ENCODE results near the gene SORCS3. TPM values are rescaled to one million over a fixed set of nuclear protein-coding genes. Genes with fewer than 3 reads are reported as not detected.

SORCS3 gene
- total RNA-seq, 1 donor from 2014 or later = 3.6 TPM

GRCh38 chr10:104928734-104929133 lies 287.6 kb downstream of the SORCS3 start:
- ATAC-seq (no peak), DNase-seq (ENCODE audit: low spot score) (no peak)
- intact Hi-C loops (cut with DNase I) = no loop called here

- intact Hi-C loops (cut with DNase I) = no loop called here
- DNase-seq (ENCODE audit: low spot score) (no peak), ATAC-seq (no peak)
Measured at GRCh38 chr10:104931612-104932134, 290.6 kb downstream of the SORCS3 start.

- intact Hi-C loops (cut with DNase I) = no loop called here
- ATAC-seq = no peak
Measured at GRCh38 chr10:104935656-104936055, 294.6 kb downstream of the SORCS3 start.

GRCh38 chr10:104937567-104937966 lies 296.5 kb downstream of the SORCS3 start:
- no peak for DNase-seq (ENCODE audit: low spot score)
- intact Hi-C loops (cut with DNase I) = no loop called here
- ATAC-seq = no peak

More at GRCh38 chr10:104935656-104936055, 294.6 kb downstream of the SORCS3 start:
- no peak for DNase-seq (ENCODE audit: low spot score)

- no peak for ATAC-seq
Measured at GRCh38 chr10:104938031-104938430, 296.9 kb downstream of the SORCS3 start.

GRCh38 chr10:104941662-104942061 lies 300.6 kb downstream of the SORCS3 start:
- DNase-seq (ENCODE audit: low spot score) (no peak), ATAC-seq (no peak)
- intact Hi-C loops (cut with DNase I) = no loop called here

More at GRCh38 chr10:104938031-104938430, 296.9 kb downstream of the SORCS3 start:
- no peak for DNase-seq (ENCODE audit: low spot score)
- intact Hi-C loops (cut with DNase I) = no loop called here

GRCh38 chr10:104947314-104947713 lies 306.2 kb downstream of the SORCS3 start:
- intact Hi-C loops (cut with DNase I) = no loop called here
- ATAC-seq (no peak), DNase-seq (ENCODE audit: low spot score) (no peak)

GRCh38 chr10:104957178-104957841 lies 316.2 kb downstream of the SORCS3 start:
- intact Hi-C loops (cut with DNase I) = no loop called here
- ATAC-seq = no peak
- DNase-seq (ENCODE audit: low spot score) = no peak

GRCh38 chr10:104966563-104967297 lies 325.6 kb downstream of the SORCS3 start:
- intact Hi-C loops (cut with DNase I) = no loop called here
- no peak for ATAC-seq
- DNase-seq (ENCODE audit: low spot score) = no peak

- DNase-seq (ENCODE audit: low spot score) = no peak
- intact Hi-C loops (cut with DNase I) = no loop called here
Measured at GRCh38 chr10:104980368-104980767, 339.3 kb downstream of the SORCS3 start.

GRCh38 chr10:104981995-104982394 lies 340.9 kb downstream of the SORCS3 start:
- no peak for ATAC-seq
- intact Hi-C loops (cut with DNase I) = no loop called here
- DNase-seq (ENCODE audit: low spot score) = no peak

More at GRCh38 chr10:104980368-104980767, 339.3 kb downstream of the SORCS3 start:
- no peak for ATAC-seq

GRCh38 chr10:104988686-104989085 lies 347.6 kb downstream of the SORCS3 start:
- intact Hi-C loops (cut with DNase I) = no loop called here
- ATAC-seq (no peak), DNase-seq (ENCODE audit: low spot score) (no peak)

- ATAC-seq = no peak
- intact Hi-C loops (cut with DNase I) = no loop called here
- no peak for DNase-seq (ENCODE audit: low spot score)
Measured at GRCh38 chr10:104989880-104990279, 348.8 kb downstream of the SORCS3 start.

GRCh38 chr10:104993085-104993484 lies 352.0 kb downstream of the SORCS3 start:
- no peak for ATAC-seq
- intact Hi-C loops (cut with DNase I) = no loop called here
- no peak for DNase-seq (ENCODE audit: low spot score)

- intact Hi-C loops (cut with DNase I) = no loop called here
- DNase-seq (ENCODE audit: low spot score) (no peak), ATAC-seq (no peak)
Measured at GRCh38 chr10:105001269-105001668, 360.2 kb downstream of the SORCS3 start.

GRCh38 chr10:105010411-105011121 lies 369.5 kb downstream of the SORCS3 start:
- no peak for ATAC-seq
- intact Hi-C loops (cut with DNase I) = no loop called here

GRCh38 chr10:105017116-105017515 lies 376.0 kb downstream of the SORCS3 start:
- ATAC-seq (no peak), DNase-seq (ENCODE audit: low spot score) (no peak)
- intact Hi-C loops (cut with DNase I) = no loop called here

More at GRCh38 chr10:105010411-105011121, 369.5 kb downstream of the SORCS3 start:
- no peak for DNase-seq (ENCODE audit: low spot score)

- intact Hi-C loops (cut with DNase I) = no loop called here
- ATAC-seq (no peak), DNase-seq (ENCODE audit: low spot score) (no peak)
Measured at GRCh38 chr10:105017691-105018090, 376.6 kb downstream of the SORCS3 start.

- intact Hi-C loops (cut with DNase I) = no loop called here
- peak; percentile 91 for ATAC-seq
Measured at GRCh38 chr10:105023211-105024111, 382.4 kb downstream of the SORCS3 start.

More at GRCh38 chr10:105023211-105024111, 382.4 kb downstream of the SORCS3 start:
- no peak for DNase-seq (ENCODE audit: low spot score)
